Upper lobe of left lung (tissue), 6 donors: Measurements from ENCODE around the gene GJA9. TPM values are rescaled to one million over a fixed set of nuclear protein-coding genes. Genes with fewer than 3 reads are reported as not detected.
"Not testable (repeated sequence)": the region's sequence is repeated elsewhere in the genome, so short reads cannot be mapped to it uniquely, and the experiment has no call there.

ENCODE experiments used
- ATAC-seq, 2 donors: fragments of 200-7000 bp; cut with Tn5 transposase; one replicate each; pipeline ENCODE4 v1.9.1; 2022; ENCODE audit warnings: mild to moderate bottlenecking in 2 of 2, moderate library complexity in 2 of 2; ENCODE audit not compliant: low FRiP score in 2 of 2
- DNase-seq, 2 donors: peaks; one replicate each; pipeline ENCODE4 v3.0.0-alpha.2; 2019 to 2020
- H3K27ac ChIP-seq, 4 donors: fragments of 200-600 bp; sonication (generic); one replicate each; pipeline ENCODE4 v1.5.1; 2016 to 2019
- H3K27me3 ChIP-seq, 4 donors: fragments of 200-600 bp; sonication (generic); one replicate each; pipeline ENCODE4 v1.5.1; 2017 to 2019
- H3K36me3 ChIP-seq, 4 donors: fragments of 200-600 bp; sonication (generic); one replicate each; pipeline ENCODE4 v1.5.1; 2016 to 2019
- H3K4me1 ChIP-seq, 4 donors: fragments of 200-600 bp; sonication (generic); one replicate each; pipeline ENCODE4 v1.5.1; 2018 to 2019
- H3K4me3 ChIP-seq, 4 donors: fragments of 200-600 bp; sonication (generic); one replicate each; pipeline ENCODE4 v1.5.1; 2017 to 2019; ENCODE audit warnings: mild to moderate bottlenecking in 2 of 4, moderate library complexity in 1 of 4
- H3K9me3 ChIP-seq, 4 donors: fragments of 200-600 bp; sonication (generic); one replicate each; pipeline ENCODE4 v1.5.1; 2018 to 2019
- CTCF ChIP-seq, 6 experiments: fragments of 450-650 bp in 4 of 6; fragments of 200-600 bp in 2 of 6; sonication (generic) in 2 of 6; IDR thresholded peaks; one replicate each; pipeline ENCODE4 v1.5.1; 2016 to 2019; ENCODE audit warnings: antibody characterized with exemption in 6 of 6
- EP300 ChIP-seq, 4 donors: sonication (generic); formaldehyde crosslinking; IDR thresholded peaks; one replicate each; pipeline ENCODE4 v1.5.1; 2017; ENCODE audit warnings: antibody characterized with exemption in 4 of 4, control low read depth in 2 of 4
- POLR2A ChIP-seq, 4 donors: fragments of 450-650 bp; IDR thresholded peaks; one replicate each; pipeline ENCODE4 v1.5.1; 2016 to 2017; ENCODE audit warnings: antibody characterized with exemption in 4 of 4, mild to moderate bottlenecking in 2 of 4
- POLR2AphosphoS5 ChIP-seq, 2 donors: sonication (generic); formaldehyde crosslinking; IDR thresholded peaks; one replicate each; pipeline ENCODE4 v1.5.1; 2017; ENCODE audit warnings: antibody characterized with exemption in 2 of 2
- WGBS, 2 donors: methylation state at CpG; one replicate each; pipeline ENCODE4 v1.1.5; 2017 to 2018; 5-methylcytosine and 5-hydroxymethylcytosine counted together
- total RNA-seq, 6 donors: library from RNA; depleted of rRNA in 4 of 6; stranded (reverse); fragments of >200 nt in 4 of 6; gene quantifications; one replicate each; pipeline versions ENCODE4 v1.1.0 to v1.2.1, GENCODE V29; 2016 to 2021
- donor health status: DM: no; HTN: no; CAD: no; lungs with moderate emphysema.
- donor health status: DM: no; HTN: yes; CAD: no; lungs with severe emphysema.

GJA9 gene
- total RNA-seq, 6 donors from 2014 or later, result not detected

GRCh38 chr1:38915352-38915948, 34.1 kb upstream of the GJA9 start:
- H3K36me3 ChIP-seq, result no peaks in the 10 kb centered on the region

GRCh38 chr1:38914908-38915307, 33.5 kb upstream of the GJA9 start:
- H3K4me3 ChIP-seq, ATAC-seq, DNase-seq, H3K27ac ChIP-seq, H3K36me3 ChIP-seq, H3K4me1 ChIP-seq, H3K9me3 ChIP-seq, H3K27me3 ChIP-seq: not testable (repeated sequence)
- 95 to 97% methylated on average over 8 of the region's 8 CpGs for WGBS, 2 donors

More at GRCh38 chr1:38915352-38915948, 34.1 kb upstream of the GJA9 start:
- Histone ChIP-seq H3K9me3 (no peaks in the 10 kb centered on the region), H3K4me3 (no peak overlapping the region), H3K4me1 (no peaks in the 10 kb centered on the region), H3K27me3 (no peaks in the 10 kb centered on the region), H3K27ac (no peak overlapping the region)
- 50 to 54% methylated on average over 3 of the region's 3 CpGs for WGBS, 2 donors
- TF ChIP-seq POLR2AphosphoS5 (IDR thresholded peaks at IDR 0.05) (no peak), POLR2A (IDR thresholded peaks at IDR 0.05) (no peak), CTCF (IDR thresholded peaks at IDR 0.05) (no peak), EP300 (IDR thresholded peaks at IDR 0.05) (no peak)
- no peak for ATAC-seq
- DNase-seq, result no peak

GRCh38 chr1:38908821-38909220, 27.4 kb upstream of the GJA9 start:
- H3K27me3 ChIP-seq, result no peaks in the 10 kb centered on the region
- WGBS, 2 donors, result 84 to 85% methylated on average over 10 to 13 of the region's 13 CpGs
- TF ChIP-seq POLR2AphosphoS5 (IDR thresholded peaks at IDR 0.05) (no peak), POLR2A (IDR thresholded peaks at IDR 0.05) (no peak), CTCF (IDR thresholded peaks at IDR 0.05) (no peak)
- no peaks in the 10 kb centered on the region for H3K36me3 ChIP-seq
- H3K27ac ChIP-seq, result no peak overlapping the region
- H3K4me1 ChIP-seq, result no peaks in the 10 kb centered on the region
- H3K4me3 ChIP-seq, result no peak overlapping the region
- no peak for ATAC-seq
- peak in 1 of 2 donors; percentile 41 for DNase-seq
- H3K9me3 ChIP-seq, result peaks cover 0 to 15% (median 2%) of the 10 kb centered on the region in 4 donors

- DNase-seq, result no peak
- no peak for TF ChIP-seq EP300 (IDR thresholded peaks at IDR 0.05)
- no peak for TF ChIP-seq POLR2A (IDR thresholded peaks at IDR 0.05)
- no peak for TF ChIP-seq POLR2AphosphoS5 (IDR thresholded peaks at IDR 0.05)
- no peak for TF ChIP-seq CTCF (IDR thresholded peaks at IDR 0.05)
- no peaks in the 10 kb centered on the region for H3K27me3 ChIP-seq
- 98 to 100% methylated on average over 2 of the region's 2 CpGs for WGBS, 2 donors
- H3K27ac ChIP-seq, result no peak overlapping the region
- H3K36me3 ChIP-seq, result no peaks in the 10 kb centered on the region
- H3K4me1 ChIP-seq, result no peaks in the 10 kb centered on the region
- peaks cover 0 to 15% (median 2%) of the 10 kb centered on the region in 4 donors for H3K9me3 ChIP-seq
- ATAC-seq, result no peak
- H3K4me3 ChIP-seq, result no peak overlapping the region
Observed at GRCh38 chr1:38905985-38906384, 24.6 kb upstream of the GJA9 start.

GRCh38 chr1:38899560-38899959, 18.2 kb upstream of the GJA9 start:
- no peak for DNase-seq
- no peak for ATAC-seq
- H3K27me3 ChIP-seq, result no peaks in the 10 kb centered on the region
- no peaks in the 10 kb centered on the region for H3K4me1 ChIP-seq
- 92 to 94% methylated on average over 2 to 4 of the region's 4 CpGs for WGBS, 2 donors
- no peaks in the 10 kb centered on the region for H3K36me3 ChIP-seq
- H3K27ac ChIP-seq, result no peak overlapping the region
- TF ChIP-seq CTCF (IDR thresholded peaks at IDR 0.05) (no peak), EP300 (IDR thresholded peaks at IDR 0.05) (no peak), POLR2AphosphoS5 (IDR thresholded peaks at IDR 0.05) (no peak), POLR2A (IDR thresholded peaks at IDR 0.05) (no peak)
- H3K4me3 ChIP-seq, result no peak overlapping the region
- no peaks in the 10 kb centered on the region for H3K9me3 ChIP-seq
